MCF 10A (cell line): ENCODE measurements around the gene PDILT. TPM values are rescaled to one million over a fixed set of nuclear protein-coding genes. Genes with fewer than 3 reads are reported as not detected.
"Not testable (repeated sequence)": the region's sequence is repeated elsewhere in the genome, so short reads cannot be mapped to it uniquely, and the experiment has no call there.

Experiments used
- Bru-seq: library from RNA; stranded (reverse); fragments of 400-500 nt; gene quantifications from one replicate; lab custom pipeline; 2021; lab: Mats Ljungman, UMichigan
- BruChase-seq, 2 experiments: library from RNA; stranded (reverse); fragments of 400-500 nt; gene quantifications; one replicate each; lab custom pipeline; 2021; lab: Mats Ljungman, UMichigan
- BruUV-seq: library from RNA; stranded (reverse); fragments of 400-500 nt; replicated peaks from 2 replicates; lab custom pipeline; 2021; lab: Mats Ljungman, UMichigan
- CTCF ChIA-PET: fragments of 300-600 bp; sonication (Branson Sonifier 250); formaldehyde crosslinking; extraction: SDS; loops from one replicate; lab custom pipeline; 2021; ENCODE audit warnings: antibody characterized with exemption, inconsistent platforms; lab: Yijun Ruan, JAX
- POLR2A ChIA-PET: fragments of 300-600, 350-650 bp; sonication (Branson Sonifier 250); formaldehyde crosslinking; extraction: SDS; loops from one replicate; lab custom pipeline; 2020; ENCODE audit warnings: antibody characterized with exemption, inconsistent platforms; lab: Yijun Ruan, JAX
- DNase-seq: peaks from one replicate; pipeline ENCODE4 v3.0.0-alpha.2; 2018; ENCODE audit not compliant: unreplicated experiment
- H3K27ac Mint-ChIP-seq: one replicate; pipeline ENCODE4 v1.8.0; 2022; ENCODE audit warnings: mild to moderate bottlenecking, low read depth, mixed read lengths; ENCODE audit not compliant: unreplicated experiment
- H3K27me3 Mint-ChIP-seq: one replicate; pipeline ENCODE4 v1.8.0; 2022; ENCODE audit warnings: mixed read lengths; ENCODE audit not compliant: insufficient read depth, unreplicated experiment
- H3K36me3 Mint-ChIP-seq: one replicate; pipeline ENCODE4 v1.8.0; 2022; ENCODE audit warnings: mild to moderate bottlenecking, moderate library complexity, mixed read lengths; ENCODE audit not compliant: insufficient read depth, unreplicated experiment
- H3K4me1 Mint-ChIP-seq: one replicate; pipeline ENCODE4 v1.8.0; 2022; ENCODE audit warnings: mixed read lengths; ENCODE audit not compliant: insufficient read depth, unreplicated experiment
- H3K4me3 Mint-ChIP-seq: one replicate; pipeline ENCODE4 v1.8.0; 2022; ENCODE audit warnings: mild to moderate bottlenecking, moderate library complexity, mixed read lengths; ENCODE audit not compliant: unreplicated experiment
- H3K9me3 Mint-ChIP-seq: one replicate; pipeline ENCODE4 v1.8.0; 2022; ENCODE audit warnings: mixed read lengths; ENCODE audit not compliant: unreplicated experiment
- intact Hi-C: fragments of 100-400 bp; cut with micrococcal nuclease; formaldehyde crosslinking; loops from 2 replicates; pipeline ENCODE4 v1.14.1; 2022
- long read RNA-seq: library from polyadenylated mRNA; stranded (forward); transcript quantifications from one replicate; pipeline ENCODE4 v2.0.0, GENCODE V29; 2022
- total RNA-seq: library from RNA; stranded (reverse); gene quantifications from 2 replicates; pipeline ENCODE4 v1.2.3, GENCODE V29; 2022
- TF ChIP-seq, protein P1 (sequence below): fragments of 200-600 bp; IDR thresholded peaks from one replicate; pipeline ENCODE4 v1.8.0; 2022; ENCODE audit warnings: antibody characterized with exemption, mild to moderate bottlenecking; ENCODE audit not compliant: unreplicated experiment

The PDILT gene, protein sequence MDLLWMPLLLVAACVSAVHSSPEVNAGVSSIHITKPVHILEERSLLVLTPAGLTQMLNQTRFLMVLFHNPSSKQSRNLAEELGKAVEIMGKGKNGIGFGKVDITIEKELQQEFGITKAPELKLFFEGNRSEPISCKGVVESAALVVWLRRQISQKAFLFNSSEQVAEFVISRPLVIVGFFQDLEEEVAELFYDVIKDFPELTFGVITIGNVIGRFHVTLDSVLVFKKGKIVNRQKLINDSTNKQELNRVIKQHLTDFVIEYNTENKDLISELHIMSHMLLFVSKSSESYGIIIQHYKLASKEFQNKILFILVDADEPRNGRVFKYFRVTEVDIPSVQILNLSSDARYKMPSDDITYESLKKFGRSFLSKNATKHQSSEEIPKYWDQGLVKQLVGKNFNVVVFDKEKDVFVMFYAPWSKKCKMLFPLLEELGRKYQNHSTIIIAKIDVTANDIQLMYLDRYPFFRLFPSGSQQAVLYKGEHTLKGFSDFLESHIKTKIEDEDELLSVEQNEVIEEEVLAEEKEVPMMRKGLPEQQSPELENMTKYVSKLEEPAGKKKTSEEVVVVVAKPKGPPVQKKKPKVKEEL
- total RNA-seq (not detected in 2 replicates), Bru-seq, nascent RNA (not detected), BruChase-seq, experiment 1, labeled RNA remaining after a 6-hour chase (not detected), BruChase-seq, experiment 2, labeled RNA remaining after a 2-hour chase (not detected)
- long read RNA-seq, result 0 reads

DNA sequence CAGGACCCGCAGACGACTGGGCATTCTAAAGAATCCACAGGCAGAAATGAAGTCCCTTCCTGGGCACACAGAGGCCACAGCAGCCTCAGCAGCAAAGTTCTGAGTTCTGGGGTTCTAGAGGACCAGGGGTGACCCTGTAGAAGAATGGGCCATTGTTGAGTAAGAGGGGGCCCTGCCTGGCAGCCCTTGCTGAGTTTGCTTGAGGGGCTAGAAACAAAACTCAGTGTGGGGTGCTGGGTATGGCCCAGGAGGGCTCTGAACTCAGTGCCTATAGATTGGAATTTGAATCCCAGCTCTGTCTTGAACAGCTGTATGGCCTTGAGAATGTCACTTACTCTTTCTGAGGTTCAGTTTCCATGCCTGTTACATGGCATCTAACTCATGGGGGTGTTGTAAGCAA, at the start of gene PDILT:
TSS of gene PDILT (minus strand) at position 101 of the 400 bp plus-strand sequence. CDS start 5,437 bp downstream, outside the sequence.
- DNase-seq, result no peak
- peaks cover 10% of the 10 kb centered on the region for H3K4me1 Mint-ChIP-seq
- POLR2A ChIA-PET, result no interaction called here
- TF ChIP-seq, protein P1, sequence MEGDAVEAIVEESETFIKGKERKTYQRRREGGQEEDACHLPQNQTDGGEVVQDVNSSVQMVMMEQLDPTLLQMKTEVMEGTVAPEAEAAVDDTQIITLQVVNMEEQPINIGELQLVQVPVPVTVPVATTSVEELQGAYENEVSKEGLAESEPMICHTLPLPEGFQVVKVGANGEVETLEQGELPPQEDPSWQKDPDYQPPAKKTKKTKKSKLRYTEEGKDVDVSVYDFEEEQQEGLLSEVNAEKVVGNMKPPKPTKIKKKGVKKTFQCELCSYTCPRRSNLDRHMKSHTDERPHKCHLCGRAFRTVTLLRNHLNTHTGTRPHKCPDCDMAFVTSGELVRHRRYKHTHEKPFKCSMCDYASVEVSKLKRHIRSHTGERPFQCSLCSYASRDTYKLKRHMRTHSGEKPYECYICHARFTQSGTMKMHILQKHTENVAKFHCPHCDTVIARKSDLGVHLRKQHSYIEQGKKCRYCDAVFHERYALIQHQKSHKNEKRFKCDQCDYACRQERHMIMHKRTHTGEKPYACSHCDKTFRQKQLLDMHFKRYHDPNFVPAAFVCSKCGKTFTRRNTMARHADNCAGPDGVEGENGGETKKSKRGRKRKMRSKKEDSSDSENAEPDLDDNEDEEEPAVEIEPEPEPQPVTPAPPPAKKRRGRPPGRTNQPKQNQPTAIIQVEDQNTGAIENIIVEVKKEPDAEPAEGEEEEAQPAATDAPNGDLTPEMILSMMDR, result no peak
- BruUV-seq, result no TSS peak
- no peak within 1 kb of the TSS for H3K4me3 Mint-ChIP-seq
- no peaks in the 10 kb centered on the region for H3K36me3 Mint-ChIP-seq
- CTCF ChIA-PET, result interaction anchor here (1.2 to 5.6 kb wide), 3 partner anchors 19 to 104 kb away, joined by 5 to 51 read pairs (median 6); no protein-coding TSS in a partner anchor
- no peaks in the 10 kb centered on the region for H3K9me3 Mint-ChIP-seq
- H3K27me3 Mint-ChIP-seq, result no peaks in the 10 kb centered on the region
- intact Hi-C loops, result no loop called here
- H3K27ac Mint-ChIP-seq, result peak within 1 kb of the TSS; percentile 49

DNA sequence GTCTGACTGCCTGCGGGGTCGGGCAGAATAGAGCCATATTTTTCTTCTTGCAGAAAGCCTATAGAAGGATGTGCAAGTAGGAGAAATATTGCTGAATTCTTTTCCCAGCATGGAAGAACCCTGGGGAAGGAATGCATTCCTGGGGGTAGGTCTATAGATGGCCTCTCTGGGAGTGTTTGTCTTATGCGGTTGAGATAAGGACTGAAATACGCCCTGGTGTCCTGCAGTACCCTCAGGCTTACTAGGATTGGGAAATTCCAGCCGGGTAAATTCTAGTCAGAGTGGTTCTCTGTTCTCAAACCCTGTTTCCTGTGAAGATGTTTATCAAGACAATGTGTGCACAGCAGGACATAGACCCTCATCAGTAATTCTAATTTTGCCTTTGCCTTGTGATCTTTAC, 49.1 kb upstream of the PDILT start:
- H3K4me1 Mint-ChIP-seq, H3K36me3 Mint-ChIP-seq, CTCF ChIA-PET, H3K27ac Mint-ChIP-seq, DNase-seq, H3K4me3 Mint-ChIP-seq, H3K9me3 Mint-ChIP-seq, H3K27me3 Mint-ChIP-seq, BruUV-seq, intact Hi-C loops, POLR2A ChIA-PET: not testable (repeated sequence)

DNA sequence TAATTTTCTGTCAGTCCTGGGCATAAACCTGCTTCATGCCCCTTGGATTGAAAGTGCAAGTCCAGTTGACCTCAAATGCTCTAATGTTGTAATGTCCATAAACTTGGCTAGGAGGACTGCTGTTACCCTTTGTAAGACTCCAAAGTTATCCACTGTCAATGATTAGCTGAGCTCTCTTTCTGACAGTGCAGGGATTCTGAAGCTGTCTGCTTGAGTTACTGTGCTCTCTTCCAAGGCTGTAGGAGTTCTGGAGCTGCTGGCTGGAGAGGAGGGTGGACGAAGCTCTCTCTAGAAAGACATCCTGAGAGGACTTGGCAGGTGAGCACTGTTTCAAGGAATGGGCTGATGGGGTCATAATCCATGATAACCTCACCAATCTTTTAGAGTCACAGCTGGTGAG, 46.8 kb upstream of the PDILT start, which contains the start of gene ACSM2A:
TSS of gene ACSM2A (plus strand) at position 158 of the 400 bp plus-strand sequence. CDS start 8,594 bp downstream, outside the sequence.
- H3K4me1 Mint-ChIP-seq, intact Hi-C loops, POLR2A ChIA-PET, H3K27me3 Mint-ChIP-seq, CTCF ChIA-PET, H3K36me3 Mint-ChIP-seq, H3K27ac Mint-ChIP-seq, H3K4me3 Mint-ChIP-seq, H3K9me3 Mint-ChIP-seq, DNase-seq, BruUV-seq: not testable (repeated sequence)

DNA sequence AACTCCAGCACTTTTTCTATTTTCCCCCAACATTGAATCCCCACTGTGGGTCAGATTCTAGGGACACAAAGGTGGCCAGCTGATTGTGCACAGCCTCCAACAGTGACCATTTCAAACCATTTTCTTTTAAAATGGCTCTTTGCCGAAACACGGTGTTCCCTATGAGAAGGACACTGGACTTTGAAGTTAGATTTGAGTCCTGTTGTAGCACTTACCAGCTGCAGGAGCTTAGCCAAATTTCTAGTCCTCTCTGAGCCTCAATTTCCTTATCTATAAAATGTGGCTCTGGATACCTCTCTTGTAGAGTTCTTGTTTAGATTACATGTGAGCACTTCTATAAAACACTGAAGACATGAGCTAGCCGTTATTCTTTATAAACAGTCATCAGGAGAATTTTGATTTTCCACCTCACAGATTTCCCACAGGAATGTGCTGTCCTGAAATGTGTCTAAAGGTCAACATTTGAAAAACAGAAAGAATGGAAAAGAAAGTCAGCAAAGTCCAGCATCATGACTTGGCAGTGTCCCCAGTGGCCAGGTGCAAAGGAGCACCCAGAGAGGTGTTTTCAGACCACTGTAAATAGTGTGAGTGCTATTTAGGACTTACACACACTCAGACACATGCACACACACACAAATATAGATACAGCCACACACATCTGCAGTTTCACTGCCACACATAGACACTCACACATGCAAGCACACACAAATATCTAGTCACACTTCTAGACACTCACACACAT, 42.3 kb upstream of the PDILT start:
- POLR2A ChIA-PET, H3K27ac Mint-ChIP-seq, H3K4me1 Mint-ChIP-seq, H3K27me3 Mint-ChIP-seq, CTCF ChIA-PET, H3K36me3 Mint-ChIP-seq, H3K4me3 Mint-ChIP-seq, H3K9me3 Mint-ChIP-seq, DNase-seq, BruUV-seq, intact Hi-C loops: not testable (repeated sequence)

DNA sequence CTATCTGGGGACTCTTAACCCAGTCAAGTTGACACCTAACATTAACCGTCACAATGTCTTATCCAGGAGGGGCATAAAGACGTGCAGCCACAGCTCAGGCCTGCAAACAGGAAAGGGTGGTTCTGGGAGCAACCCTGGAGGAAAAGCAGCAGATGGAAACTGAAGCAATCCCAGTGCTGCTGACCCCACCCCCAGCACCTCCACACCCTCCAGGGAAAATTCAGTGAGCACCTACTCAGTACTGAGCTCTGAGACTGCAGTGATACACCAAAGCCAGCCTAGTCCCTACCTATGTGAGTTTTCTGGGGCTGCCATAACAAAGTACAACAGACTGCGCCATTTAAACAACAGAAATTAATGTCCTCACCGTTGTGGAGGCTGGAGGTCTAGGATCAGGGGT, 37.3 kb upstream of the PDILT start:
- DNase-seq, intact Hi-C loops, H3K36me3 Mint-ChIP-seq, BruUV-seq, POLR2A ChIA-PET, H3K27me3 Mint-ChIP-seq, H3K4me1 Mint-ChIP-seq, H3K4me3 Mint-ChIP-seq, H3K27ac Mint-ChIP-seq, H3K9me3 Mint-ChIP-seq, CTCF ChIA-PET: not testable (repeated sequence)
